SK-N-MC (cell line): ENCODE data around the gene ZNF319.

Experiments
- DNase-seq: peaks from one replicate; pipeline ENCODE4 v3.0.0-alpha.2; 2011; ENCODE audit warnings: low read depth, low spot score
- H3K27ac ChIP-seq: fragments of 200-600 bp; sonication (generic); 2 replicates; pipeline ENCODE4 v1.5.1; 2016; ENCODE audit warnings: mixed run types
- H3K36me3 ChIP-seq: fragments of 200-600 bp; sonication (generic); 2 replicates; pipeline ENCODE4 v1.6.1; 2017; ENCODE audit warnings: antibody characterized with exemption, low read length, mixed read lengths; ENCODE audit not compliant: insufficient read depth
- H3K4me3 ChIP-seq: fragments of 200-600 bp; sonication (generic); 2 replicates; pipeline ENCODE4 v1.5.1; 2016
- H3K9ac ChIP-seq: fragments of 200-600 bp; sonication (generic); 2 replicates; pipeline ENCODE4 v1.8.0; 2017; ENCODE audit warnings: mixed run types, mixed read lengths; ENCODE audit not compliant: insufficient read length
- H3K9me3 ChIP-seq: fragments of 200-600 bp; sonication (generic); 2 replicates; pipeline ENCODE4 v1.6.1; 2017; ENCODE audit warnings: low read depth, mild to moderate bottlenecking, antibody characterized with exemption, low read length, moderate library complexity, mixed read lengths
- EZH2 ChIP-seq: fragments of 200-600 bp; sonication (generic); IDR thresholded peaks from one replicate; pipeline ENCODE4 v1.6.1; 2017; ENCODE audit warnings: antibody characterized with exemption
- FOXP2 ChIP-seq: optimal IDR thresholded peaks from 2 replicates; pipeline ENCODE3; 2011; ENCODE audit warnings: mild to moderate bottlenecking, moderate library complexity; ENCODE audit not compliant: insufficient read depth; ENCODE audit errors: extremely low read length, control extremely low read depth
- POLR2AphosphoS5 ChIP-seq: IDR thresholded peaks from 2 replicates; pipeline ENCODE4 v1.6.1; 2012; ENCODE audit warnings: mild to moderate bottlenecking, low read depth, low read length, borderline replicate concordance

The ZNF319 gene

GRCh38 chr16:58026139-58026704 is 25.8 kb upstream of the ZNF319 start:
- Histone ChIP-seq H3K9me3 (no peaks in the 10 kb centered on the region), H3K36me3 (no peaks in the 10 kb centered on the region), H3K4me3 (peak overlapping the region; percentile 79), H3K27ac (no peak overlapping the region), H3K9ac (no peak overlapping the region)
- TF ChIP-seq EZH2 = no peak
- TF ChIP-seq FOXP2 = no peak
- no peak for TF ChIP-seq POLR2AphosphoS5
- DNase-seq = no peak

GRCh38 chr16:58025351-58026138 is 25.1 kb upstream of the ZNF319 start, which contains the start of gene MMP15:
Gene MMP15, plus strand, starts transcription at chr16:58025754. Its CDS starts 597 bp downstream, at chr16:58026351.
- H3K9ac ChIP-seq = no peak within 1 kb of the TSS
- DNase-seq = no peak
- TF ChIP-seq FOXP2 = no peak
- TF ChIP-seq POLR2AphosphoS5 = no peak
- no peak for TF ChIP-seq EZH2
- H3K36me3 ChIP-seq = no peaks in the 10 kb centered on the region
- peak within 1 kb of the TSS; percentile 79 for H3K4me3 ChIP-seq
- H3K27ac ChIP-seq = no peak within 1 kb of the TSS
- no peaks in the 10 kb centered on the region for H3K9me3 ChIP-seq

- Histone ChIP-seq H3K27ac (no peak overlapping the region), H3K9me3 (no peaks in the 10 kb centered on the region), H3K36me3 (no peaks in the 10 kb centered on the region), H3K4me3 (peak overlapping the region; percentile 79), H3K9ac (no peak overlapping the region)
- DNase-seq = no peak
- TF ChIP-seq FOXP2 = no peak
- TF ChIP-seq EZH2 = no peak
- no peak for TF ChIP-seq POLR2AphosphoS5
Observed at GRCh38 chr16:58024486-58025350, 24.2 kb upstream of the ZNF319 start.

- no peak for DNase-seq
- Histone ChIP-seq H3K9me3 (no peaks in the 10 kb centered on the region), H3K4me3 (no peak overlapping the region), H3K36me3 (no peaks in the 10 kb centered on the region), H3K27ac (no peak overlapping the region), H3K9ac (no peak overlapping the region)
- TF ChIP-seq EZH2 = no peak
- TF ChIP-seq FOXP2 = no peak
- no peak for TF ChIP-seq POLR2AphosphoS5
Observed at GRCh38 chr16:58022601-58023371, 22.3 kb upstream of the ZNF319 start.

GRCh38 chr16:58021661-58022551 is 21.4 kb upstream of the ZNF319 start:
- Histone ChIP-seq H3K4me3 (no peak overlapping the region), H3K36me3 (no peaks in the 10 kb centered on the region), H3K27ac (no peak overlapping the region), H3K9ac (no peak overlapping the region), H3K9me3 (no peaks in the 10 kb centered on the region)
- TF ChIP-seq POLR2AphosphoS5 (no peak), FOXP2 (no peak), EZH2 (no peak)
- no peak for DNase-seq

- H3K4me3 ChIP-seq = no peak overlapping the region
- no peak overlapping the region for H3K27ac ChIP-seq
- TF ChIP-seq FOXP2 = no peak
- no peak for TF ChIP-seq POLR2AphosphoS5
- TF ChIP-seq EZH2 = no peak
- no peaks in the 10 kb centered on the region for H3K9me3 ChIP-seq
- DNase-seq = no peak
- H3K9ac ChIP-seq = no peak overlapping the region
- H3K36me3 ChIP-seq = no peaks in the 10 kb centered on the region
Observed at GRCh38 chr16:58020628-58021521, 20.4 kb upstream of the ZNF319 start.
